Astrocyte of the cerebellum (primary cell): Measurements from ENCODE around the gene S100A5.

Experiments
- DNase-seq: peaks from one replicate; pipeline ENCODE4 v3.0.0-alpha.2; 2011; ENCODE audit warnings: low read depth
- H3K4me3 ChIP-seq: 2 replicates; pipeline ENCODE4 v1.5.1; 2011; ENCODE audit warnings: mild to moderate bottlenecking, low read depth, low read length, moderate library complexity
- in situ Hi-C: cut with HindIII; loops from 2 replicates; pipeline ENCODE4 v1.10.0; 2017; ENCODE audit warnings: low sequenced_read_pairs
- TF ChIP-seq, protein P1 (sequence below): IDR thresholded peaks from 2 replicates; pipeline ENCODE4 v1.5.1; 2012; ENCODE audit warnings: low read length, low read depth, moderate library complexity, mild to moderate bottlenecking; ENCODE audit errors: missing control alignments

Gene S100A5

GRCh38 chr1:153571706-153572105 lies 31.0 kb upstream of the S100A5 start:
- DNase-seq: no peak
- TF ChIP-seq, protein P1, sequence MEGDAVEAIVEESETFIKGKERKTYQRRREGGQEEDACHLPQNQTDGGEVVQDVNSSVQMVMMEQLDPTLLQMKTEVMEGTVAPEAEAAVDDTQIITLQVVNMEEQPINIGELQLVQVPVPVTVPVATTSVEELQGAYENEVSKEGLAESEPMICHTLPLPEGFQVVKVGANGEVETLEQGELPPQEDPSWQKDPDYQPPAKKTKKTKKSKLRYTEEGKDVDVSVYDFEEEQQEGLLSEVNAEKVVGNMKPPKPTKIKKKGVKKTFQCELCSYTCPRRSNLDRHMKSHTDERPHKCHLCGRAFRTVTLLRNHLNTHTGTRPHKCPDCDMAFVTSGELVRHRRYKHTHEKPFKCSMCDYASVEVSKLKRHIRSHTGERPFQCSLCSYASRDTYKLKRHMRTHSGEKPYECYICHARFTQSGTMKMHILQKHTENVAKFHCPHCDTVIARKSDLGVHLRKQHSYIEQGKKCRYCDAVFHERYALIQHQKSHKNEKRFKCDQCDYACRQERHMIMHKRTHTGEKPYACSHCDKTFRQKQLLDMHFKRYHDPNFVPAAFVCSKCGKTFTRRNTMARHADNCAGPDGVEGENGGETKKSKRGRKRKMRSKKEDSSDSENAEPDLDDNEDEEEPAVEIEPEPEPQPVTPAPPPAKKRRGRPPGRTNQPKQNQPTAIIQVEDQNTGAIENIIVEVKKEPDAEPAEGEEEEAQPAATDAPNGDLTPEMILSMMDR: no peak
- no peak overlapping the region for H3K4me3 ChIP-seq
- in situ Hi-C loops: no loop called here

DNA sequence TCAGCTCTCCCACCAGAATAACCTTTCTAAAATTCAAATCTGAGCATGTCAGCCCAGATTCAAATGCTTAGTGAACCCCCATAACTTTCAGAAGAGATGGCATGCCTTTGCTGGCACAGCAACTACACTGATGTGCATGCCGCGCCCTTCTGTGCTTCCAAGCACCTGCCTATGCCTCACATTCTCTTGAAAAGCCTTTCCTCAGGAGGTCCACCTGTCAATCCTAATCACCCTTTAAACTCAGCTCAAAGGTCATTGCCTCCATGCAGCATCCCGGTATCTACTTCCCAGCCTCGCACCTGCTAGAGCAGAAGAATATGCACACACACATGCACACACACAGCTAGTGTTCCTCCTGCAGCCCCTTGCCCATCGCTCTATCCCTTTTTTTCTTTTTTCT lies 30.1 kb upstream of the S100A5 start:
- no peak overlapping the region for H3K4me3 ChIP-seq
- in situ Hi-C loops: no loop called here
- DNase-seq: no peak
- TF ChIP-seq, protein P1: no peak

- DNase-seq: no peak
- TF ChIP-seq, protein P1: no peak
- in situ Hi-C loops: no loop called here
- no peak overlapping the region for H3K4me3 ChIP-seq
Observed at GRCh38 chr1:153569465-153569864, 28.7 kb upstream of the S100A5 start.

- TF ChIP-seq, protein P1: peak; percentile 98
- peak; percentile 73 for DNase-seq
- in situ Hi-C loops: no loop called here
- no peak overlapping the region for H3K4me3 ChIP-seq
Observed at GRCh38 chr1:153568367-153569099, 27.8 kb upstream of the S100A5 start.

DNA sequence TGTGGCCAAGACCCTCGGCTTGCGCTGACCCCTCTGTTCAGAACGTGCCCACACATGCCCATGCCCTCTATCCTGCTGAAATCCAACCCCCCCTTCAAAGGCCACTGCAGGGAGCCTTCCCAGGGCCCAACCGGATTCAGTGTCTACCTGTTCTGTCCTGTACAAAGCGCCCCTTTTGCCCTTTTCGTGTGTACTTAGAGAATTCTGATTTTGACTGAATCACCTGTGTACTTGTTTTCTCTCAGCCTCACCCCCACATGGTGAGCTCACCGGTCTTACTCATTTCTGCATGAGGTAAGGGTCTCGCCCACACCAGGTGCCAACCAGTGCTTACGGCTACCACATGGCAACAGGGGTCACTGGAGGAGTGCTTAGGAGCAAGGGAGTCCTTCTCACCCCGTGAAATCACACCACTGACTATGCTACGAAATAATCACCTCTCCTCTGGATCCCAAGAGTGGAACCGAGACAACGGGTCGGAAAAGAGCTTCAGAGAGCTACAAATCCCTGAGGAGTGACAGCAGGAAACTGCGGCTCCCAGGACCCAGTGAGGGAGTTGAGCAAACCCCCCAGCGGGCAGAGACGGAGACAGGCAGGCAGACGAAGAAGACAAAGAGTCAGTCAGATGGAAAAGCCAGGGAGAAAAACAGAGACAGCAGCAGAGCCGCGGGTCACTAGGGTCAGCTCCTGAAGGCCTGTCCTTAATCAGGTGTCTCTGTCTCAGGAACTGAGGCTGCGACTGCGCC lies 27.1 kb upstream of the S100A5 start:
- in situ Hi-C loops: no loop called here
- TF ChIP-seq, protein P1: no peak
- H3K4me3 ChIP-seq: no peak overlapping the region
- DNase-seq: no peak

GRCh38 chr1:153566414-153567371 lies 26.0 kb upstream of the S100A5 start:
- peak; percentile 91 for DNase-seq
- in situ Hi-C loops: no loop called here
- TF ChIP-seq, protein P1: no peak
- no peak overlapping the region for H3K4me3 ChIP-seq
